Measurements from ENCODE around the gene CD2BP2.
"Not testable (repeated sequence)": the region's sequence is repeated elsewhere in the genome, so short reads cannot be mapped to it uniquely, and the experiment has no call there.

Gene CD2BP2

DNA sequence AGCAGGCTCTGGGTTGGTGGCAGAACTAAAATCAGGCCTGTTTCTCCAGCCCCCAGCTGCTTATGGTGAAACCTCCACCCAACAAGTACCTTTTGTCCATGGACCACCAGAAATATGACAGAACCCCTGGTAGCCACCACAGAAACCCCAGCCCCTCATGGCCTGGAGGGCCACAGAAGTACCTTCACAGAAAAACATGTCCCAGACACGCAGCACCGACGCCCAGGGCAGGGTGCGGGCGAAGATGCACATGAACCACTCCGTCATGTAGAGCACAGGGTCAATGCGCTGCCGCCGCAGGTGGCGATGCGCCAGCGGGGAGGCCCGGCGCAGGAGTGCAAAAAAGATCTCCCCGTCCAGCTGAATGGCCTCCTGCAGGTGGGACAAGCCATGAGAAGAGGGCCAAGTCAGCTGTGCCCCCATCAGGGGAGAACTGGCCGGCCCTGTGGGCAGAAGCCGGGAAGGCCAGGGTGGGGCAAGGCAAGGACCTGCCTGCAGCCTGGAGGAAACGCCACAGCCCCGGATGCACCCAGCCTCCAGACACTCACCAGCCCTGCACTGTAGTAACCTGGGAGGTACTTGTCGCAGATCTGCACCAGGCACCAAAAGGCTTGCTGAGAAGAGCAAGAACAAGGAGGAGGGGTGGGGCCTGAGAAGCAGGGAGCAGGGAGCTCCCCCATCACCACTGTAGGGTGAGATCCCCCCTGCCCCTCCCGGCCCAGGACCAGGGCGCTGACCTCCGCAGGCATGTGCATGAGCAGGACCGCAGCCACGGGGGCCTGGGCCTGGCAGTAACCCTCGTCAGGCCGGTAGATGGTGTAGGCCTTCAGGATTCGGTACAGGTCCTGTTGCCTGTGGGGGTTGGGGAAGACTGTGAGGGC lies 4.1 kb upstream of the CD2BP2 start:
- no peak for DNase-seq

DNA sequence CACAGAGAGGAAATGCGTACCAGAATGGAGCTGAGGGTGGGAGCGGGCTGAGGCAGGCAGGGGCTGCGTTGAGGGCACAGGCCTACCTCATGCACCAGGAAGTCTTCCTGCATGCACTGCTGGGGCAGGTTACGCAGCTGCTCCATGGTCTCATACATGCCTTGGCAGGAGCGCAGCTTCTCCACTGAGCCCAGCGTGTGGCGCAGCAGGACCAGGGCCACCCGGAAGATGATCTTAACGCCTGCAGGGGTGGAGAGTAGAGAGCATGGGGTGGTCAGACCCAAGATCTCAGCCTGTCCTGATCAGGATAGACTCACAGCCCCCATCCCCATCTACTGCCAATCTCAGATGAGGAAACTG lies 3.4 kb upstream of the CD2BP2 start:
- no peak for DNase-seq

GRCh38 chr16:30357715-30358576 lies 2.8 kb upstream of the CD2BP2 start:
- no peak for DNase-seq

GRCh38 chr16:30357085-30357714 lies 2.1 kb upstream of the CD2BP2 start:
- DNase-seq: no peak

DNA sequence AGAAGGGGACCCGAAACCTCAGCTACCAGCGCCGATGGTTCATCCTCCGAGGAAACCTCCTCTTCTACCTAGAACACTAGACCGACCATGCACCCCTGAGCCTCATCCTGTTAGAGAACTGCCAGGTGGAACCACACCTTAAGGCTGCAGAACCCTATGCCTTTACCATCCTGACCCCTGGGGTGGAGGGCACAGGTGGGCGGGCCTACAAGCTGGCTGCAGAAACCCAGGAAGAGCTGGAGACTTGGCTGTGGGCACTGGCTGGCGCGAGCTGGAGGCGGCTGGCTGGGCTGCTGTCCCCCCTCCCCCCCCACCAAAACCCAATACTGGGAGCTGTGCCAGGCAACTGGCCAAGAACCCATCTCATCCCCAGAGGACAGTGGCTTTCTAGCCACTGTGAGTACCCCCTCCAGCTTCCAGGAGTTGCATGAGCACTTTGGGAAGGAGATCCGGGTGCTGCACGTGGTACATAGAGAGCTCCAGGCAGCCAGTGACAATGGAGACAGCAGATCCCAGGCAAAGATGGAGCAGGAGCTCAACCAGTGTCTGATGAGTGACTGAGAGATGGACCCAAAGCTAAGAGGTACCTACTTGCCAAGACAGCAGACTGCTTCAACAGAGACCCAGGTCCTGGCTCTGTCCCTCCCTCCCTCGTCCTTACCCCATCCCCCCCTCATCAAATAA lies 1.4 kb upstream of the CD2BP2 start:
- DNase-seq: no peak

- no peak for DNase-seq
Measured at GRCh38 chr16:30355954-30356308, 823 bp upstream of the CD2BP2 start.

GRCh38 chr16:30354423-30355143 lies 525 bp downstream of the CD2BP2 start:
- DNase-seq: no peak

- no peak for DNase-seq
Measured at GRCh38 chr16:30353438-30354129, 1.5 kb downstream of the CD2BP2 start.

- DNase-seq: no peak
Measured at GRCh38 chr16:30352488-30353401, 2.4 kb downstream of the CD2BP2 start.

DNA sequence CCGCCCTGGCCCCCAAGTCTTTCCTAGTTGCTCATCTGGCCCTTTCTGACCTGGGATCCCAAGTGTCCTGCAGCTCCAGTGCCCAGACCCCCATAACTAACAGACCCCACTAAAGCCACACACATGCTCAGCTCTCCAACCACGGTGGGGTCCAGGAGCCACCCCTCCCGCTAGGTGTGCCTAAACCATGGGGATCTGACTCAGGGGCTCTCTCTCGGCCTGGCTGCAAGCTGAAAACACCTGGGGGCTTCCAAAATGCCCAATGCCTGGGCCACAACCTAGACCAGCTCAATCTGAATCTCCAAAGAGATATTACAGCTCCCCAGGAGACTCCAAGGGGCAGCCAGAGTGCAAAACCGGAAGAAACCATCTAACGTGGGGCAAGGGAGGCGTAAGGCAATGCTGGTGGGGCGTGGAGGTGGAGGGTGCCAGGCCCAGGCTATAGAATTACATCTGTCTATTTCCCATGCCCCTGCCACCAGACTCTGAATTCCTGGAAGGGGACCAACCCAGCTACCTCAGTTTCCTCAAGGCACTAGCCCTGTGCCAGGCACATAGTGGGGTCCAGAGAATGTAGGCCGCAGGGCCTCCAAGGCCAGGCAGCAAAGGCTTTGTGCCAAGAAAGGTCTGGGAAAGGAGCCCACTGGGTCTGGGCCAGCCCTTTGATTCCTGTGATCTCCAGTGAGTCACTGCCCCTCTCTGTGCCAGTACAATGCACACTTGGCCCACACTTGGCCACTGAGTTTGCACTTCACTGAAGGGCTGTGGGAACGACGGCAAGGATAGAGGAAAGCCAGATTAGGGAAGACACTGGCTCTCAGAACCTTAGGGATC lies 3.3 kb downstream of the CD2BP2 start:
- peak; percentile 66 for DNase-seq

GRCh38 chr16:30351001-30351441 lies 4.1 kb downstream of the CD2BP2 start:
- DNase-seq: no peak

DNA sequence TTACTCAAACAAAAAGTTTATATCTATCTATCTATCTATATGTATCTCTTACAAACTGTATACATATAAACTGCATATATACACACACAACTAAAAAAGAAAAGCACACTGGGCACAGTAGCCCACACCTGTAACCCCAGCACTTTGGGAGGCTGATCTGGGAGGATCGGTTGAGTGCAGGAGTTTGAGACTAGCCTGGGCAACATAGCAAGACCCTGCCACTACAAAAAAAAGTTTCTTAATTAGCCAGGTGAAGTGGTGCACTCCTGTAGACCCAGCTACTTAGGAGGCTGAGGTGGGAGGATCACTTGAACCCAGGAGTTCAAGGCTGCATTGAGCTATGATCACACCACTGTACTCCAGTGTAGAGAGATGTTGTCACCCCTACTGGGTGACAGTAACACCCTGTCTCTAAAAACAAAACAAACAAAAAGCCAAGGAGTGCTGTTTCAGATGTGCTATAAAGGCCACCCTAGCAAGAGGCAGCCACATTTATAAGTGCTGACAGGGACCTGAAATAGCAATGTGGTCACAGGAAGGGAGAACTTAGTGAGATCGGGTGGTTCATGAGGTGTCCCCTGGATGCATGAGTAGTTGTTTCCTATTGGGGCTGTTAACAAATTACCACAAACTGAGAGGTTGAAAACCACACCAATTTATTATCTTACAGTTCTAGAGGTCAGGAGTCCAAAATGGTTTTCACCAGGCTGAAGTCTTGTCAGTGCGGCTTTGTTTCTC lies 4.8 kb downstream of the CD2BP2 start:
- DNase-seq: no peak

DNA sequence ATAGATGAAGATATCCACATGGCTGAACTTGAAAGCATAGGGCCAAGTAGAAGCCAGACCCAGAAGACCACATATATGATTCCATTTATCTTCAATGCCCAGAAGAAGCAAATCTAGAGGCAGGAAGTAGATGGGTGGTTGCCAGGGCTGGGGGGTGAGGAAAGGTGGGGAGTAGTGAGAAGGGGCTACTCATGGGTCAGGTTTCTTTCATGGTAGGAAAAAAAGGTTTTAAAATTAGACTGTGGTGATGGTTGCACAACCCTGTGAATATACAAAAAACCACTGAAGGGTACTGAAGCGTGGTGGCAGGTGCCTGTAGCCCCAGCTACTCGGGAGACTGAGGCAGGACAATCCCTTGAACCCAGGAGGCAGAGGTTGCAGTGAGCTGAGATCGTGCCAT lies 5.4 kb downstream of the CD2BP2 start:
- no peak for DNase-seq

DNA sequence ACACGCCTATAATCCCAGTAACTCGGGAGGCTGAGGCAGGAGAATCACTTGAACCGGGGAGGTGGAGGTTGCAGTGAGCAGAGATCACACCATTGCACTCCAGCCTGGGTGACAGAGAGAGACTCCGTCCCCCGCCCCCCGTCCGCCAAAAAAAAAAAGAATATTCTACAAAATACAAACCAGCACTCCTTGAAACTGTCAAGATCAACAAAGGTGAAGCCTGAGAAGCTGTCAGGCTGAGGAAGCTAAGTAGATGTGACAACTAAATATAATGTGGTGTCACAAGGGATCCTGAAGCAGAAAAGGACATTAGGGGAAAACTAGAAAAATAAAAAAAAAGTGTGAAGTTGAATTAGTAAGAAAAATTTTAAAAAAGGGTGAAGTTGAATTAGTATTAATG lies 6.2 kb downstream of the CD2BP2 start:
- no peak for DNase-seq

GRCh38 chr16:30348113-30348512 lies 7.0 kb downstream of the CD2BP2 start:
- no peak for DNase-seq

DNA sequence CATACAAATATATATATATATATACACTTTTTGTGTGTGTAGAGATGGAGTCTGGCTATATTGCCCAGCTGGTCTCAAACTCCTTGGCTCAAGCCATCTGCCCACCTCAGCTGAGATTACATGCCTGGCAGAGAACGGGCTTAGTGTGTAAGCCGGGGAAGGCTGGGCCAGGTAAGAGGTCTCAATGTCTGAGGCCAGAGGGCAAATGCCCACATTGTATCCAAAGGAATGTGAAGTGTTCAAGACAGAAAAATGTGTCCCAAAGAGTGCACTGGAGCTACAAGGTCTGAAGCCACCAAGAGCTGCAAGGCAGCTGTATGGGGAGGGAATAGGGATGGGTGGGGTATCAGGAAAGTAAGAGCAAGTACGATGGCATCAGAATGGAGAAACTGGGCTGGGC lies 8.8 kb downstream of the CD2BP2 start:
- no peak for DNase-seq

DNA sequence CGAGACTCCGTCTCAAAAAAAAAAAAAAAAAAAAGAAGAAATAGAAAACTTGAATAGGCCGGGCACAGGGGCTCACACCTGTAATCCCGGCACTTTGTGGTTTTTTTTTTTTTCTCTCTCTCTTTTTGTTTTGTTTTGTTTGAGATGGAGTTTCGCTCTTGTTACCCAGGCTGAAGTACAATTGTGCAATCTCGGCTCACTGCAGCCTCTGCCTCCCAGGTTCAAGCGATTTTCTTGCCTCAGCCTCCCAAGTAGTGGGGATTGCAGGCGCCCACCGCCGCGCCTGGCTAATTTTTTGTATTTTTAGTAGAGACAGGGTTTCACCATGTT lies 11.7 kb downstream of the CD2BP2 start:
- not testable (repeated sequence) for DNase-seq

DNA sequence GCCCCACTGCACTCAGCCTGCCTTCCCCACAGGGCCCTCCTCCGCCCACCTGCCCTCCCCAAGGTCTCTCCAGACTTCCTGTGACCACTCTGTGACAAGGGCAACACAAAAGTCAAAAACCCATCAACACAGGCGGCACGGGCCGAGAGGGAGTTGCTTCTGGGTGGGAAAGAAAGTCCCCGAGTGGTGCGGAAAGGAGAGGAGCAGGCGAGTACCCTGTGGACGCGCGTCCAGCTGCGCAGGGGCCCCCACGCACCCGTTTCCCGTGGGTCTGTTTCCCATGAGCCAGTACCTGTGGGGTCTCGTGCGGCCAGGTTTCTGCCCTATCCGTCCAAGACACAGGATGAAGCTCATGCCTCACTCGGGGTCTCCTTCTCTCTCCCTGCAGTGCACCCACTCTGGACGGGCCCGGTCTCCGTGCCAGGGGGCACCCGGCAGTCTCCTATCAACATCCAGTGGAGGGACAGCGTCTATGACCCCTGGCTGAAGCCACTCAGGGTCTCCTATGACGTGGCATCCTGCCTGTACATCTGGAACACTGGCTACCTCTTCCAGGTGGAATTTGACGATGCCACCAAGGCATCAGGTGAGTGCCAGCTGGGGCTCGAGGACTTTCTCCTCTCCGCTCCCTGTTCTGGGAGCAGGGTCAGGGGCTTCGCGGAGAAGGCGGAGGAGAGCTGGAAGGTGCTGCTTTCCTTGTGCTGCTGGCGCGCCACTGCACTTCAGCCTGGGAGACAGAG lies 12.2 kb downstream of the CD2BP2 start:
- DNase-seq: no peak

All from GOT3 (cell line).